Measurements from ENCODE around the gene TNNI2.

TNNI2 gene

DNA sequence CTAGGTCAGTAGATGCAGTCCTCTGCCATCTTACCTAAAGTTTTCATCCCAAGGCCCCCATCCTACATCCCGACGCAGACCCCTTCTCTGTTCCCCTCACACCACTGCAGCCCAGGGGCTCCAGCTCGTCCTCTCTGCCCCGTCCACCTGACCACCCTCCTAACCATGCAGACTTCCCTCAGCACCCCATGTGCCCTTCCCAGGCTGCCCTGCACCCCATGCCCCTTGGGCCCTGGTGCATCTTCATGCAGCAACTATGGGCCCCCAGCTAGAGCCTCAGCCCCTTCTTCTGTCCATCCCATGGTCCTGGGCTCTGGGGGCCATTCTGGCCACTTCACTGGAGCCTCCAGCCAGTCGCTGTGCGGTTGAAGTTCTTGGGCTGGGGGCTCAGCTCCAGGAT is 50.0 kb downstream of the TNNI2 start:
- no peak for DNase-seq

GRCh38 chr11:1889224-1889930 is 50.6 kb downstream of the TNNI2 start:
- DNase-seq: no peak

- no peak for DNase-seq
Measured at GRCh38 chr11:1889941-1890855, 51.4 kb downstream of the TNNI2 start.
